Glutamatergic neuron (in vitro differentiated cells): ENCODE data around the gene SPATS2L. TPM values are rescaled to one million over a fixed set of nuclear protein-coding genes. Genes with fewer than 3 reads are reported as not detected.
A peak's percentile ranks its signal among the peaks of the same experiment; 100 is the strongest.

Source experiments
- DNase-seq: peaks from one replicate; pipeline ENCODE4 v3.0.0; 2022
- H3K27ac Mint-ChIP-seq: one replicate; pipeline ENCODE4 v1.8.0; 2020; ENCODE audit warnings: mild to moderate bottlenecking, mixed read lengths, inconsistent platforms; ENCODE audit not compliant: unreplicated experiment
- H3K27me3 Mint-ChIP-seq: one replicate; pipeline ENCODE4 v1.8.0; 2020; ENCODE audit warnings: mild to moderate bottlenecking, moderate library complexity, mixed read lengths, inconsistent platforms; ENCODE audit not compliant: unreplicated experiment
- H3K36me3 Mint-ChIP-seq: one replicate; pipeline ENCODE4 v1.8.0; 2020; ENCODE audit warnings: mild to moderate bottlenecking, mixed read lengths, inconsistent platforms; ENCODE audit not compliant: unreplicated experiment
- H3K4me1 Mint-ChIP-seq: one replicate; pipeline ENCODE4 v1.8.0; 2020; ENCODE audit warnings: mild to moderate bottlenecking, low read depth, mixed read lengths, inconsistent platforms; ENCODE audit not compliant: unreplicated experiment
- H3K4me3 Mint-ChIP-seq: one replicate; pipeline ENCODE4 v1.8.0; 2020; ENCODE audit warnings: mild to moderate bottlenecking, mixed read lengths, inconsistent platforms; ENCODE audit not compliant: unreplicated experiment
- H3K9me3 Mint-ChIP-seq: one replicate; pipeline ENCODE4 v1.8.0; 2020; ENCODE audit warnings: mild to moderate bottlenecking, moderate library complexity, mixed read lengths, inconsistent platforms; ENCODE audit not compliant: unreplicated experiment
- CTCF ChIP-seq: fragments of 200-600 bp; sonication (generic); IDR thresholded peaks from one replicate; pipeline ENCODE4 v1.5.0; 2021; ENCODE audit not compliant: partially characterized antibody, unreplicated experiment
- total RNA-seq: library from RNA; stranded (reverse); fragmentation: NEBNext Ultra II Directional; extraction: Animal tissue kit (Norgen Biotek cat#: 25700); gene quantifications from one replicate; pipeline ENCODE4 v1.2.1, GENCODE V29; 2021; ENCODE audit not compliant: unreplicated experiment

The SPATS2L gene
- total RNA-seq, 1 donor from 2014 or later: 45.5 TPM

GRCh38 chr2:200525066-200525465, 218.6 kb downstream of the SPATS2L start:
- TF ChIP-seq CTCF: no peak
- Mint-ChIP-seq H3K9me3 (no peaks in the 10 kb centered on the region), H3K36me3 (no peaks in the 10 kb centered on the region), H3K4me3 (peak overlapping the region; percentile 94), H3K27ac (no peak overlapping the region), H3K4me1 (peaks cover 5% of the 10 kb centered on the region), H3K27me3 (no peaks in the 10 kb centered on the region)
- DNase-seq: no peak

- H3K9me3 Mint-ChIP-seq: no peaks in the 10 kb centered on the region
- peak overlapping the region; percentile 94 for H3K4me3 Mint-ChIP-seq
- peak overlapping the region; percentile 13 for H3K27ac Mint-ChIP-seq
- no peaks in the 10 kb centered on the region for H3K36me3 Mint-ChIP-seq
- no peak for TF ChIP-seq CTCF
- H3K4me1 Mint-ChIP-seq: peaks cover 5% of the 10 kb centered on the region
- no peaks in the 10 kb centered on the region for H3K27me3 Mint-ChIP-seq
- no peak for DNase-seq
Observed at GRCh38 chr2:200525551-200525881, 219.0 kb downstream of the SPATS2L start.

GRCh38 chr2:200525882-200526651, 219.6 kb downstream of the SPATS2L start, which contains the start of gene SGO2:
Gene SGO2 (plus strand): TSS chr2:200526207. CDS start chr2:200532976, 6,769 bp downstream.
- TF ChIP-seq CTCF: no peak
- peak within 1 kb of the TSS; percentile 94 for H3K4me3 Mint-ChIP-seq
- H3K27me3 Mint-ChIP-seq: no peaks in the 10 kb centered on the region
- no peaks in the 10 kb centered on the region for H3K9me3 Mint-ChIP-seq
- DNase-seq: peak; percentile 95
- peak within 1 kb of the TSS; percentile 60 for H3K27ac Mint-ChIP-seq
- H3K36me3 Mint-ChIP-seq: no peaks in the 10 kb centered on the region
- H3K4me1 Mint-ChIP-seq: peaks cover 5% of the 10 kb centered on the region

- H3K27ac Mint-ChIP-seq: no peak overlapping the region
- H3K9me3 Mint-ChIP-seq: no peaks in the 10 kb centered on the region
- H3K4me3 Mint-ChIP-seq: no peak overlapping the region
- H3K27me3 Mint-ChIP-seq: no peaks in the 10 kb centered on the region
- peaks cover 5% of the 10 kb centered on the region for H3K4me1 Mint-ChIP-seq
- no peak for TF ChIP-seq CTCF
- no peak for DNase-seq
- no peaks in the 10 kb centered on the region for H3K36me3 Mint-ChIP-seq
Observed at GRCh38 chr2:200528228-200528627, 221.7 kb downstream of the SPATS2L start.

Other genes with a start within 250 kb of the SPATS2L start
- 4.7 TPM for gene KCTD18, start 203.4 kb downstream of the SPATS2L start, total RNA-seq
- gene SGO2, start 219.5 kb downstream of the SPATS2L start, total RNA-seq: 6.6 TPM